Activated CD8-positive, alpha-beta memory T cell treated with anti-CD3 and anti-CD28 coated beads, Interleukin-2, amount 50 U/mL, for 1 hour (primary cell): Measurements from ENCODE around the gene KRT8.

Experiments used
- DNase-seq: peaks from one replicate; pipeline ENCODE4 v3.0.0-alpha.2; 2020; ENCODE audit errors: extremely low read depth

The KRT8 gene

DNA sequence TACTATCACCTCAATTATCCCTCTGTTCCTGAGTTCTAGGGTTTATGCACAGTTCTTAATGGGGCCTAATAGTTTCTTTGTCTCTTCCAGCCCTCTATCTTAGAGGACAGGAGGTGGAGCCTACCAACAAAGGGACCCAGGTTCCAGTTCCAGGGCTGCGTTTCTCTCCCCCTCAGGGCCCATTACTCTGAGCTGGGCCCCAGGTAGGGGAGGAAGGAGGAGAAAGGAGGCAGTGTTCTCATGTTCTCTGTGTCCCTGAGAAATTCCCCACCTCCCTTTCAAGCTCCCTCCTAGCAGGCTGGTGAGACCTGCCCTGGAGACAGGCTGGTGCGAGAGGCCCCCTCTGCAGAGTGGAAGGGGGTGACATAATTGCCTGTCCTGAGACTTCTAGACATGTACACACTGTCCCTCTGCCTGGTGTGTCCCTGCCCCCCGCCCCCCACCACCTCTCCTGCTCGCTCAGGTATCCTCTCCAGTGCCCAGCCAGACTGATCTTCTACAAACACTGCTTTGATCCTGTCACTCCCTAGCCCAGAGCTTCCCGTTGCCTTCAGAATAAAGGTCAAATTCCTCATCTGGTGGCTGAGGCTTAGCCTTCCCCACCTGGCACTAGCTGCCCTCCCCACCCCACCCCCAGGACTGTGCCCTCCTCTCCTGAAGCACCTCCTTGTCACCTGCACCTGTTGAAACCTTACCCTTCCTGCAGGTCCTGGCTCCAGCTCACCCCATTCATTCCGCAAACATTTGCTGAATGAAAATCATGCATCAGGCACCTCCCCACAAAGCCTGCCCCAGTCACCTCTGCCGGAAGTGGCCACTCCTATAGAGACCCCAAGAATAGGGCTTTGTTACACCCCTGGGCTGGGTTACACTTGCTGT is 21.1 kb upstream of the KRT8 start:
- DNase-seq: no peak

DNA sequence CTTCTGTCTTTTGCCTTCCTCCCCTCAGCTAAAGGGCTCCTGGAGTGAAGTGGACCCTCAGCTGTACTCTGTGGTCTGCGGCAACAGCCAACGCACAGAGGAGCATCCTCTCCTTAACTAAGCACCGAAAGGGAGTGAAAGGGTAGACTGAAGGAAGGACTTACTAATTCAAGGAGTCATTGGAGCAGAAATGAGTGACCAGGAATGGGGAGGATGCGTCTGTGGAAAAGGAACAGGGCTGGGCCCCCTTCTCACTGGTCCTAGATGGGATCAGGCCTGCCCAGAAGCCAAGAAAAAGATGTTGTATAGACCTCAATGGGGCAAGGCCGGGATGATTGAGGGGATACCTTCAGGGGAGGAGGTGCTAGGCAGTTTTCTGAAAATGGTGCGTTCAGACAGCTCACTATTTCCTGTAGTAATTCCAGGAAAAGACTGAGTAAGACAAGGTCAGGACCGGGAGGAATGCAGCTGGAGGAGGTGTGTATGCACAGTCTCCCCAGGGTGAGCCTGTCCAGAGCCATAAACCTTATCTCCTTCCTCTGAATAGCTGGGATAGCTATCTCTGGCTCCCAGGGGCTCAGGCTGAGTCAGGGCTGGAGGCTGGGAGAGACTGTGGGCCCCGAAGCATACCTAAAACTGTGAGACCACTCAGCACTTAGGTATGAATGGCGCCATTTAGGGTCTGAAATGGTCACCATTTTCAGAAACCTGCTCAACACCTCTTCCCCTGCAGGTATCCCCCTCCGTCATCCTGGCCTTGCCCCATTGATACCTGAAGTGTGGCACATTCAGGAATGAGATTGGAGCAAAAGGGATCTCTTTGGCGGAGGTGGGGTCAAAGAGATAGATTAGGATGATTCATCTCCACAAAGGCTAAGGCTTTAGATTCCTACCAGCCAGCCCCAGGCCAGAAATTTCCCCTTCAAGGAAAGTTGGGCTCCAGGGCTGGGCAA is 20.2 kb upstream of the KRT8 start:
- DNase-seq: no peak

DNA sequence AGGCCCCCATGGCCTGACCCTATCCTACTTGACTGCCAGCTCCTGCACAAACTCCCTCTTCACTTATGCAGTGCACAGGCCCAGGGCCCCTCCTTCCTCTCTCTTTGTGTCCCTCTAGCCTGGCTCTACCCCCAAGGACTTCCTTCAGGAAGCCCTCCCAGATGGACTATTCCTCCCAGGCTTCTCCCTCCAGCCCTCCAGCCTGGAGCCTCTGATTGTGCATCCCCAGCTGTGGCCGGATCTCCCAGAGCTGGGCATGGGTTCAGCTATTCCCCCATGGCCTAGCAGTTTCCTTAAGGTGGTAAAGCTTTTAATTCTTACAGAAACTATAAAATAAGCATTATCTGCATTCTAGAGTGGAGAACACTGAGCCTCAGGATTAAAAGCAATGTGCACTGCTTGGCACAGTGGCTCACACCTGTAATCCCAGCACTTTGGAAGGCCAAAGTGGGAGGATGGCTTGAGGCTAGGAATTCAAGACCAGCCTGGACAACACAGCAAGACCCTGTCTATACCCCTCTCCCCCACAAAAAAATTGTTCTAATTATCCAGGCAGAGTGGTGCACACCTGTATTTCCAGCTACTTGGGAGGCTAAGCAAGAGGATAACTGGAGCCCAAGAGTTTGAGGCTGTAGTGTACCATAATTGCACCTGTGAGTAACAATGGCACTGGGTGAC is 16.8 kb upstream of the KRT8 start:
- DNase-seq: no peak

DNA sequence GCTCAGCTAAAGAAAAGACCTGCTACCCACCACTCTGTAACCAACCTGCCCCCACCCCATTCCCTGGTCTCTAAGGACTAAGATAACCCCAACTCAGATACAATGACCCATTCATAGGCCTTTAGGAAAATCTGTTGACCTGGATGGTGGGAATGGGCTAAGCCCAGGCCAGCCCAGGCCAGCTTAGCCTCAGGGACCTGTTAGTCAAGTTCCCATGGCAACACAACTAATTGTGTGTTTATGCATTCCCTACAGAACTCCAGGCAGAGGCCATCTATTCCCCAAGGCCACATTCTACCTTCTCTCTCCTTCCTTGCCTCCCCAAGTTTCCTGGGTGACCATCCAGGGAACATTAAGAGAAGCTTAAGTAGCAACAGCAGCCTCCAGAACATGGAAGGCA is 16.1 kb upstream of the KRT8 start:
- no peak for DNase-seq

DNA sequence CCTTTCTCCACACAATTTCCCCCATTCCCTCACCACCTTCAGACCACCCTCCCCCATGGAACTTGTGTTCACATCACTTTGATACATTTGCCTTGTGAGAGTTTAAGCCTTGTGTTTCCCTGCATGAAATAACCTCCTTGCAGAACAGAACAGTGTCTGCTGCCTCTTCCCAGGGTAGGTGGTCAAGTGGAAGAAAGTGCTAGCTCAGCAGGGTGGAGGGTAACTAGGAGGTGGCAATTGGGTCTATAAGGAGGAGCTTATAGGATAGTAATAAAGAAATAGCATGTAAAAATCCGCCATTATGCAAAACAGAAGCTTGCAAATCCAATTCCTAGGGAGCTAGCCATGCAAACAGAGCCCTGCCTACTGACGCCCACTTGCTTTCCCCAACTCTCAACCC is 13.9 kb upstream of the KRT8 start:
- DNase-seq: no peak

DNA sequence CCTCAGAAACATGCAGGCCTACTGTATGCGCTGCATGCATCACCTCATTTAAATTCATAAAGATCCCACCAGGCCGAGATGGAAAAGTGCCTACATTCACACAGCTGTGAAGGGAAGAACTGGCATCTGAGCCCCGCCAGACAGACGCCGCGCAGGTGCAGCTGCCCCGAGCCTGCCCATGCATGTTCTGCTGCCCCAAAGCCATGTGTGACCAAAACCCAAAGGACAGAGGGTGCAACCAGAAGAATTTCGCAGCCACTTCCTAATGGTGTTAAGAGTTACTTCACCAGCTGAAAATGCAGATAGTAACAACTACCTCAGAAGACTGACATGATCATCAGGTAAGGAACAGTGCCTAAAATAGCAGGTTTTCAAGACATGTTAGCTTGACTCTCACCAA is 13.5 kb upstream of the KRT8 start:
- DNase-seq: no peak

DNA sequence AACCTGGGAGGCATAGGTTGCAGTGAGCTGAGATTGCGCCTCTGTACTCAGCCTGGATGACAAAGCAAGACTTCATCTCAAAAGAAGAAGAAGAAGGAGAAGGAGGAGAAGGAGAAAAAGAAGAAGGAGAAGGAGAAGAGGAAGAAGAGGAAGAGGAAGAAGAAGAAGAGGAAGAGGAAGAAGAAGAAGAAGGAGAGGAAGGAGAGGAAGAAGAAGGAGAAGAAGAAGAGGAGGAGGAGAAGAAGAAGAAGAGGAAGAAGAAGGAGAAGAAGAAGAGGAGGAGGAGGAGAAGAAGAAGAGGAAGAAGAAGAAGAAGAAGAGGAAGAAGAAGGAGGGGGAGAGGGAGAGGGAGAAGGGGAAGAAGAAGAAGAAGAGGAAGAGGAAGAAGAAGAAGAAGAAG is 12.9 kb upstream of the KRT8 start:
- DNase-seq: no peak

DNA sequence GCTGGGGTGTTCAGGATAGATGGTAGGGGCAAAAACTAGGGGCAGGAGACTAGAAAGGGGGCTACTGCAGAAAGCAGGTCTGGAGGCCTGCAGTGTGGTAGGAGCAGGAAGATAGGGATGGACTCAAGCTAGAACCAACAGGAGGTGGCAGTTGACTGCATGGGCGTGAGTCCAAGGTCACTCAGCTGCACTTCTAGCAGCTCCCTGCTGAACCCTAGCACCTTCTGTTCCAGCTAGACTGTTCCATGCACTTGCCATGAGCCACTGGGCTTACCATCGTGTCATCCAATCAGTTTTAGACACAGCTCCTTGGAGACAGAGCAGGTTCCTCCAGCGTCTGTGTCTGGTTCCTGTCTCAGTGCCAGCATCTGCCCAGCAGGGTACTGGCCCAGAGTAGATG is 11.3 kb upstream of the KRT8 start:
- no peak for DNase-seq

DNA sequence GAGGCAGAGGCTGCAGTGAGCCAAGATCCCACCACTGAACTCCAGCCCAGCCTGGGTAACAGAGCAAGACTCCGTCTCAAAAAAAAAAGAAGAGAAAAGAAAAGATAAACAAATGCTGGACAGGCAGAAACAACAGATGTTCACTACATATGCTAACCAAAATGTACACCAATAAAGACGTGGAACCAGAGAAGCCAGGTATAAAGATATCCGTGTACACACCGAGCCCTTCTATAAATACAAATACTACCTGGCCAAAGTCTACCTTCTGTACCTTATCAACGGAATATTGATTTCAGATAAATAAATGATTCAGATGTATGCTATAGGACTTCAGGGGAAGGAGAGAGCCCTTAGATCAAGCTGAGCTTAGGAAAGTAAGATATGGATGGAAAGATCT is 10.8 kb upstream of the KRT8 start:
- DNase-seq: no peak

DNA sequence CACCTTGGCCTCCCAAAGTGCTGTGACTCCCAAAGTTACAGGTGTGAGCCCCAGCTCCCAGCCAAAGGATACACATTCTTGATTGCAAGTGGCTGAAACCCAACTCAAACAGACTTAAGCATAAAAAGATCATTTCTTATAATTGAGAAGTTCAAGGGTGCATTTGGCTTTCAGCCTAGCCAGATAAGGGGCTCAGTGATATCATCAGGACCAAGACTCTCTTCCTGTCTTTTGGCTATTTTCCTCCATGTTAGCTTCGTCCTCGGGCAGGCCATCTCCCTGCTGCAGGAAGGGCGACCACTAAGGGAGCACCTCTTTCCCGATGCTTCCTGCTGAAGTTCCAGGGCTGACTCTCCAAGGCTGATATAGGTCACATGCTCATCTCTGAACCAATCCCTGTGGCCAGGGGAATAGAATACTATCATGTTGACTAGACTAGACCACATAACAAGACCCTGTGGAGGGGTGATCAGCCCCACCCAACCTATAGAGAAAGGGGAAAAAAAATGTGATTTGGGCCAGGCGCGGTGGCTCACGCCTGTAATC is 9.8 kb upstream of the KRT8 start:
- no peak for DNase-seq

DNA sequence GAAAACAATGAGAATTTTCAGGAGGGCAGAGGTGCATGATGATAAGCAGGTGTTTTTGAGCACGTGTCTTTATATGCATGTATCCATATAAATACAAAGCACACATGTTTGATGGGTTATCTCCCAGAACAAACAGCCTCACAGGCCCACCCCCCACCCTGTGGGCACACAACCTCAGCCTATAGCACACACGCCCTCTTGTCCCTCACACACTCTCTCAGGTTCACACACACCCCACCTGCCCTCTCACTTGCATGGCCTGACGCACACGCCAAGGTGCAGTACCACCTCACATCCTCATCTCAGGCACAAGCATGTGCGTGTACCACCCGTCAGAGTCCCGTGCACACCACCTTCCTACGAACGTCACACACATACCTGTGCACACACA is 8.6 kb upstream of the KRT8 start:
- DNase-seq: no peak

DNA sequence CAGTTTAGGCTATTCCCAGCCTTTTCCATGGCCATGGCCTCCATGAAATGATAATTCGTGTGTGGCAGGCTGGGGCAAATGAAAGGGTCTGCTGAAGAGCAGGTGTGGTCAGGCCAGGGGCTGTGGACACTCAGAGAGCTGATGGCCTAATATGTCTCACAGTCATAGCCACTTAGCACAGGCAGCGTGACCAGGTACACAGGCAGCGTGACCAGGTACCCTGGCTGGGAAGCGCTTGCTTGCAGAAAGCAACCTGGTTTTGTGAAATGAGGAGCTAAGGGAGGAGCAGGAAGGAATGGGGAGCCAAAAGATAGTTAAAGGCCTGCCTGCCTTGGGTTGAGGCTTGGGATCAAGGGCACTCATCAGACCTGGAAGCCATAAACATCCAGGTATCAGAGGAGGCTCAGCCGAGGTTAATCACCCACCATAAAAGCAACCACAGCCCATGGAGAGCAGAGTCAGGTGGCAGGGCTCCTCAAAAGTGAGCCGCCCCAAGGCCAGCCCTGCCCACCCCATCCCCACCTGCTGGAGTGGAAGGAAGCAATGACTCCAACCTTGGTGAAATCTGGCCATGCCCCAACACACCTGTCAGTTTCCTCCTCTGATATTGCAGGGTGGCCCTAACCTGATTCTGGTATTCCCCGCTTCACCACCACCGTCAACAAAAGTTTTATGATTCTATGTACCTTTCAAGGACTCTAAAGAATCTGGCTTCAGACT is 8.0 kb upstream of the KRT8 start:
- DNase-seq: no peak

DNA sequence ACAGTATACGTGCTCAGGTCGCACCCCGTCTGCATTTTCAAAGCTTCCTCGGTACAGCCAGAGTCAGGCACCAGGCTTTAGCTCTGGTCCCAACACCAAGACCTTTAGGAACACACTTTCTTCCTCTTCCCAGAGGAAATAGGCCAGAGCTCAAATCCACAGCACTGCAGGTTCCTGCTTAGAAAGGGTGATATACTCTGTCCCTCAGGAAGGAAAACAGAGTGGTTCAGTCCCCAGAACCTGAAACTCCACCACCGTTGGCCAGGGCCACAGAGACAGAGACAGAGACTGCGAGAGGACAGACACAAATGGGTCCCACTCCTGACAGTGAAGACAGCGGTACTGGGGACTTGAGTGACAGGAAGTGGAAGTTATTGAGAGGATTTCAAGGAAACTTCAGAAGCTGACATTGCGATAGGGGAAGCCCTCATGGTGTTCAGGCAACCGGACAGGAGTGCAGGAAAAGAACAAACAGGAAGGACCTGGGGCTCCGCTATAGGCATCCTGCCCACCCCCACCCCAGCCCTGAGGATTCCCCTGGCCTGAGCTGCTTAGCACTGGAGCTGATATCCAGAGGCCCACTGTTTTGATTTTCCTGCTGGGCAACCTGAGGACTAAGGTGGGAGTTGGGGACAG is 5.5 kb upstream of the KRT8 start:
- no peak for DNase-seq

DNA sequence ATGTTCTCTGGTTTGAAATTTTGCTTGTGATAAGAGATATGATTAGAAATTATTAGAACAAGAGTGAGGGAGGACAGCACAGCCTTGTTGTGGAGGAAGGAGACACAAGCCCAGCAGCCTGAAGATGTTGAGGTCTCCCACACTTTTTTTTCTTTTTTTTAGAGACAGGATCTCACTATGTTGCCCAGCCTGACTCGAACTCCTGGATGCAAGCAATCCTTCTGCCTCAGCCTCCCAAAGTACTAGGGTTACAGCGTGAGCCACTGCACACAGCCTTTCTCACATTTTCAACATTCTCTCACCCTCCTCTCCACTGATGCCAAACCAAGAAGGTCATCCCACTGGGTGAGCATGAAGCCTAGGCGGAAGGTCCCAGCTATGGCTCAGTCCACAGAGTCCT is 4.9 kb upstream of the KRT8 start:
- no peak for DNase-seq

DNA sequence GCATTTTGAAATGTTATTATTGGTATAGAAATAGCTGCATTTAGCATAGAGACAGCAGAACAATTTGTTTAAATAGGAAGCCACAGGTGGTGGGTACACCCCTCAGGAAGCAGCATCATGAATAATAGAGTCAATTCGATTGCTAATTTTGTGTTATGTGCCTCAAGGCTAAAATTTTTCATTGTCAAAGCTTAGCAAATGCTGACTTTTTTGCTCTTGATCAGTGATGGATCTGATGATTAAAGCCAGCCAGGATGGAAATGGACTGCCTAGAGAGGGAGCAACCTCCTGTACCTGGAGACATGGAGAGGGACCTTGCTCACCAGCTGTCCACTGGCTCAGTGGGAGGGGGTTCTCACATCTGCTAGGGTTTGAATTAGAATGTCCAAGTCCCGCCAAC is 4.5 kb upstream of the KRT8 start:
- no peak for DNase-seq

DNA sequence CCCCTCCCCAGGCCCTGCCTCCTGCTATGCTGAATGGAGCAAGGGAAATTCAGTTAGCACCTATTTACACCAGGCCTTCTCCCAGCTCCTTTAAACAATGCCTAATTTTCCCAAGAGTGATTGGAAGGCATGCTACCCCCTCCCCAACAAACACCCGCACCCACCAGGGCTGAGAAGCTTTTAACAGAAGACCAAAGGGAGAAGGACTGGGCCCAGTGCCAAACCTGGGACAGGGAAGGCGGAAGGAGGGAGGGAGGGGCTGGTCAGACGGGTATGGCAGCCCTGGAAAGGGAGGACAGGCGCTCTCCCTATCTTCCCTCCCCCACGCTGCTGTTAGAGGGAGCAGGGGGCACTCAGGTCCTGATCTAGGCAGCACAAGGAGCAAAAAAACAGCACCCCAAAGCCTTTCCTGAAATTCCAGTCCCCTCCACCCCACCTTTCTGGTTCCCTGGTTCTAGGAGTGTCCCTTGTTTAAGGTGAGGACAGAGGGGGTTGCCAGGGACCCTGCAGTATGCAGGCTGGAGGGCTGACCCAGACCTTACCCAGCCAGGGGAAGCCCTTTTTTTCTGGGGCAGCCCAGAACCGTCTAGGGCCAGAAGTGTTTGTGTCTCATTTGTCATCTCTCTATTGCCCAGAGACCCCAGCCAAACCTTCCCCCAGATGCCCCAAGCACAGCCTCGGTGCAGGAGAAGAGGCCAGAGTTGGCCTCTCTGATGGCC is 2.4 kb upstream of the KRT8 start:
- DNase-seq: no peak

DNA sequence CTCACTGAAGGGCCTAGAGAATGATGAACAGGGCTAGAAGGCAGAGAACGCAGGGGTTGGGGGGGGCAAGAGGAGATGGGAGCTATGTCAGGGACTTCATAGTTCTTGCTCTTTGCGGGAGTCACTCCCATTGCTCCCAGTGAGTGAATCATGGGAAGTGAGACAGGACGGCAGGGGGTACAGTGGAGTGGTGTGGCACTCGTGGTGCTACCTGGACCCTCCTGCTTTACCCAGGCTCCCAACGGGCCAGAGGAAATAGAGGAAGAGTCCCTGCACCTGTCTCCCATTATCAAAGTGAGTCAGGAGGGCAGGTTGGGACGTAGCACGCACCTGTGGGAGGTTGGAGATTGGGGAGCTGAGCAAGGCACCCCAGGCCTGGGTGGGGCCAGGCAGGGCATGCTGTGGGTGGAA is 1.3 kb upstream of the KRT8 start:
- no peak for DNase-seq

DNA sequence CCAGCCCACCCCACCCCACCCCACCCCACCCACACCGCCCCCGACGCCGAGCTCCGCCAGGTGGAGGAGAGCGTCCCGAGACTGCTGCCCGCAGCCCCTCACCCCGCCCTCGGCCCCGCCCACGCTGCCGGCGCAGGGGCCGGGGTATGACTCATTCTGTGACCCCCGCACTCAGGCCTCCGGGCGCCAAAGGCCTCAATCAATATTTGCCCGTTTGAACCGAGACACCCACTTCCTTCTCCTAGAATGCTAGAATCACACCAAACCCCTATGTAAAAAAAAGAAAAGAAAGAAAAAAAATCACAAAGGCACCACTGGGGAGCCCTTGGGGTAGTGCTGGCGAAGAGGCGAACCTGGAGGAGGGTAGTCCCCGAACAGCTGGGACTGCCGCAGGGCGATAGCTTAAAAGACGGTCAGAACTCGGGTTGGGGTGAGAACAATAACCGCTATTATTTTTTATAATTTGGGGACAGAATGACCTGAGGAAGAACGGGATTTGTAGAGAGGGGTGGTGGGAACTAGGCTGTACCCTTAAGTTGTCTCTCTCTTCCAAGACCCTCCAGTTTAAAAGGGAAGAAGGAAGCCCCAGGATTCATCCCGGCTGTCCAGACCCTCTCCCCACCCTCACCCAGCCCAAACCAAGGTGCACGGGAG is 894 bp downstream of the KRT8 start:
- no peak for DNase-seq

DNA sequence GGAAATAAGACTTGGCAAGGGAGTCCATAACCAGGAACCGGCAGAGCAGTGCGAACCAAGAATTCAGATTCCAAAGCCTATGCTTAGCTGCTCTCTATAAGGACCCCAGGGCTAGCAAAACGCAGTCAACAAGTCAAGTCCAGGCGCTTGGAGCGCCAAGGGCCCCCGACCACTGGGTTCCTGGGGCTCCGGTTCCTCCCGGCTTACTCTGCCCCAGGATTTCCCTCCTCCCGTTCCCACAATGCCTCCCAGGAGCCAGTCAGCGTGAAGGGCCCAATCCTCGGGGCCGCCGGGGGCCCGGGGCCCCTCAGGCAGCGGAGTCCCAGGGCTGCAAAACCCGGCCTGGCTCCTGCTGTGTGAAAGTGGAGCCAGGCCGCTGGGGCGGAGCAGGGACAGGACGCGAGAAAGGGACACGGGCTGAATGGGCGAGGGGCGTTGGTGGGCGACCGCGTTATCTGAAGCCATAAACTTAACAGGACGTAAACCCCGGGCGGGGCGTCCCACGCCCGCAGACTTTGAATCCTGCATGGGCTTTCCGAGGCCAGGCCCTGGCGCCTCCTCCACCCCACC is 1.5 kb downstream of the KRT8 start:
- DNase-seq: no peak
